Measurements from ENCODE around the gene TMEM87B. TPM values are rescaled to one million over a fixed set of nuclear protein-coding genes. Genes with fewer than 3 reads are reported as not detected.
"Not testable (repeated sequence)": the region's sequence is repeated elsewhere in the genome, so short reads cannot be mapped to it uniquely, and the experiment has no call there.

Gene TMEM87B
- total and polyA plus RNA-seq, 2 experiments from 2014 or later: 32.1 to 42.4 TPM

DNA sequence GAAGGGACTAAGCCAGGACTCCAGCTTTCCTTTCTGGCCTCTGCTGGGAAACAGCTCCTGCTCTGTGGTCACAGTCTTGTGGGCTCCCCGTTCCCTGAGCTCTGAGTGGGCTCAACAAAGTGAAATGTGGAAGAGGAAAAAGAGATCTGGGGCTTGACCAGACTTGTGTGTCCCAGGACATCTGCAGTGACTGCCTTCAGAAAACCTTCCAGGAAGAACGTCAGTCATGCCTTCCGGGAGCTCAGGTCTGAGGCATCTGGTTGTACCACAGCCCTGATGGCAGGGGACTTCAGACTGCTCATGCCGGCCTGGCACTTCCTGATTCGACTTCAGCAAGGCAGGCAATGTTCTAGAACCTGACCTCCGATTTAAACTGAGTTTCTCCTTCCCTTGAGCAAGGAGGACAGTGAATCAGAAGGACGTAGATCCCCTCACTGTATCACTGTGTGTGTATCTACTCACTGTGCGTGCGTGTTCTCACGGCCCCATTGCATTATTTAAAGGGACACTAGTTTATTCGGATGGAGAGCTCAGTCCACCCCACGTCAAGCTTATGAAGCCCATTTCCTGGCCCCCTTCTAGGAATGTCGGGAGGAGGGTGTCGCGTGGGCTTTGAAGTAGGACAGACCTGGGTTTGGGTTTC, 82.6 kb downstream of the TMEM87B start:
- no peak for TF ChIP-seq EZH2phosphoT487 (IDR thresholded peaks at IDR 0.05; ENCODE audit: insufficient read depth, low read depth)
- no peak for TF ChIP-seq EZH2 (IDR thresholded peaks at IDR 0.05; ENCODE audit: insufficient read depth, poor library complexity, severe bottlenecking)
- Histone ChIP-seq H3F3A (ENCODE audit: insufficient read depth) (no peaks in the 10 kb centered on the region), H3K79me2 (ENCODE audit: insufficient read depth) (no peaks in the 10 kb centered on the region), H3K9me3 (ENCODE audit: low read depth) (no peaks in the 10 kb centered on the region), H2AFZ (peak overlapping the region; percentile 95), H3K9ac (peak overlapping the region; percentile 70), H3K4me2 (ENCODE audit: unreplicated experiment) (peak overlapping the region; percentile 89), H3K36me3 (ENCODE audit: low read depth) (no peaks in the 10 kb centered on the region), H3K4me3 (peak overlapping the region; percentile 74), H3K27me3 (replicated peaks; ENCODE audit: insufficient read depth) (no peaks in the 10 kb centered on the region), H3K27ac (no peak overlapping the region), H3K9me2 (ENCODE audit: insufficient read depth) (no peaks in the 10 kb centered on the region), H3K4me1 (ENCODE audit: insufficient read depth) (peaks cover 8% of the 10 kb centered on the region; the same call in 1 of the 2 replicates), H4K20me1 (ENCODE audit: insufficient read depth) (no peaks in the 10 kb centered on the region)
- in situ Hi-C loops (cut with MboI): no loop called here
- WGBS, 2 experiments (ENCODE audit: low coverage in 1 of 2, low lambda C conversion rate in 2 of 2, missing lambda C conversion rate in 2 of 2): 8 to 10% methylated on average over 15 of the region's 15 CpGs
- DNase-seq: peak; percentile 76

DNA sequence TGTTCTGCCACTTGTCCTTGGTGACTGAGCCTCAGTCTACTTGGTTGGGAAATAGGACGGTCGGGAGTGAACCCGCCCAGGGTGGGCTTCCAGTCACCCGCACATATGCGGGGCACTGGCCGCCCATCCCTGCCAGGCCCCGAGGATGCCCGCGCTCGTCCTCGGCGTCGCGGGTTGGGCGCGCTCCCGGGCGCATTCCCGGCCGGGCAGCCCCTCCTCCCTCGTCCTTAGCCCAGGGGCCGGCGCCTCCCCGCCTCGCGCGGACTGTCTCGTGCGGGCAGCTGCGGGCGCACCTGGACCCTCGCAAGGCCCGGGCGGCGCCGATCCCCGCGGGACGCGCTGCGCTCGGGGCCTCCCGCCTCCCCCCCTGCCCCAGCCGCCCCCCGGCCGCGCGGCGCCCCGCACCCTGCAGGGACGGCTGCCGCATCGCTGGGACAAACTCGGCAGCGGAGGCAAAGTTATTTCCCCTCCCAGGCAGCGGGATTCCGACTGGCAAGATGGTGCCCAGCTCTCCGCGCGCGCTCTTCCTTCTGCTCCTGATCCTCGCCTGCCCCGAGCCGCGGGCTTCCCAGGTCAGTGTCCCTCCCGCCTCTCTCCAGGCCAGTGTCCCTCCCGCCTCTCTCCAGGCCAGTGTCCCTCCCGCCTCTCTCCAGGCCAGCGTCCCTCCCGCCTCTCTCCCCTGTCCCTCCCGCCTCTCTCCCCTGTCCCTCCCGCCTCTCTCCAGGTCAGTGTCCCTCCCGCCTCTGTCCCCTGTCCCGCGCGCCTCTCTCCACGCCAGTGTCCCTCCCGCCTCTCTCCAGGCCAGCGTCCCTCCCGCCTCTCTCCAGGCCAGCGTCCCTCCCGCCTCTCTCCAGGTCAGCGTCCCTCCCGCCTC, 83.3 kb downstream of the TMEM87B start, which contains the start of gene FBLN7:
FBLN7 (plus strand) TSS at position 227 of the 874 bp plus-strand sequence; CDS start at position 498, 271 bp downstream.
- Histone ChIP-seq H3K4me1 (ENCODE audit: insufficient read depth) (peaks cover 8% of the 10 kb centered on the region; the same call in 1 of the 2 replicates), H3K4me3 (peak within 1 kb of the TSS; percentile 74), H3K79me2 (ENCODE audit: insufficient read depth) (no peaks in the 10 kb centered on the region), H3K27me3 (replicated peaks; ENCODE audit: insufficient read depth) (no peaks in the 10 kb centered on the region), H3K9me2 (ENCODE audit: insufficient read depth) (no peaks in the 10 kb centered on the region), H4K20me1 (ENCODE audit: insufficient read depth) (no peaks in the 10 kb centered on the region), H3F3A (ENCODE audit: insufficient read depth) (no peaks in the 10 kb centered on the region), H3K9ac (peak within 1 kb of the TSS; percentile 70), H3K27ac (no peak within 1 kb of the TSS), H3K36me3 (ENCODE audit: low read depth) (no peaks in the 10 kb centered on the region), H3K4me2 (ENCODE audit: unreplicated experiment) (peak within 1 kb of the TSS; percentile 89), H3K9me3 (ENCODE audit: low read depth) (no peaks in the 10 kb centered on the region), H2AFZ (peak within 1 kb of the TSS; percentile 95)
- peak; percentile 62 for DNase-seq
- TF ChIP-seq EZH2phosphoT487 (IDR thresholded peaks at IDR 0.05; ENCODE audit: insufficient read depth, low read depth) (no peak), EZH2 (IDR thresholded peaks at IDR 0.05; ENCODE audit: insufficient read depth, poor library complexity, severe bottlenecking) (no peak)
- WGBS, 2 experiments (ENCODE audit: low coverage in 1 of 2, low lambda C conversion rate in 2 of 2, missing lambda C conversion rate in 2 of 2): 1% methylated on average over 32 to 54 of the region's 84 CpGs
- in situ Hi-C loops (cut with MboI): no loop called here

DNA sequence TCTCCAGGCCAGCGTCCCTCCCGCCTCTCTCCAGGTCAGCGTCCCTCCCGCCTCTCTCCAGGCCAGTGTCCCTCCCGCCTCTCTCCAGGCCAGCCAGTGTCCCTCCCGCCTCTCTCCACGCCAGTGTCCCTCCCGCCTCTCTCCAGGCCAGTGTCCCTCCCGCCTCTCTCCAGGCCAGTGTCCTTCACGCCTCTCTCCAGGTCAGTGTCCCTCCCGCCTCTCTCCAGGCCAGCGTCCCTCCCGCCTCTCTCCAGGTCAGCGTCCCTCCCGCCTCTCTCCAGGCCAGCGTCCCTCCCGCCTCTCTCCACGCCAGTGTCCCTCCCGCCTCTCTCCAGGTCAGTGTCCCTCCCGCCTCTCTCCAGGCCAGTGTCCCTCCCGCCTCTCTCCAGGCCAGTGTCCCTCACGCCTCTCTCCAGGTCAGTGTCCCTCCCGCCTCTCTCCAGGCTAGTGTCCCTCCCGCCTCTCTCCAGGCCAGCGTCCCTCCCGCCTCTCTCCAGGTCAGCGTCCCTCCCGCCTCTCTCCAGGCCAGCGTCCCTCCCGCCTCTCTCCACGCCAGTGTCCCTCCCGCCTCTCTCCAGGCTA, 84.1 kb downstream of the TMEM87B start:
- H3K79me2 ChIP-seq (ENCODE audit: insufficient read depth); H3K9me2 ChIP-seq (ENCODE audit: insufficient read depth); H3F3A ChIP-seq (ENCODE audit: insufficient read depth); H3K9ac ChIP-seq; H3K27ac ChIP-seq; H3K4me1 ChIP-seq (ENCODE audit: insufficient read depth); H3K27me3 ChIP-seq (replicated peaks; ENCODE audit: insufficient read depth); H3K9me3 ChIP-seq (ENCODE audit: low read depth); in situ Hi-C loops (cut with MboI); H4K20me1 ChIP-seq (ENCODE audit: insufficient read depth); DNase-seq; H3K36me3 ChIP-seq (ENCODE audit: low read depth): not testable (repeated sequence)
- Histone ChIP-seq H3K4me2 (ENCODE audit: unreplicated experiment) (peak overlapping the region; percentile 41), H2AFZ (peak overlapping the region; percentile 59), H3K4me3 (peak overlapping the region; percentile 74; the same call in 1 of the 2 replicates)
- 2% methylated on average over 28 of the region's 32 CpGs; no CpG with 5 or more reads in 1 of the 2 experiments for WGBS, 2 experiments (ENCODE audit: low coverage in 1 of 2, low lambda C conversion rate in 2 of 2, missing lambda C conversion rate in 2 of 2)

DNA sequence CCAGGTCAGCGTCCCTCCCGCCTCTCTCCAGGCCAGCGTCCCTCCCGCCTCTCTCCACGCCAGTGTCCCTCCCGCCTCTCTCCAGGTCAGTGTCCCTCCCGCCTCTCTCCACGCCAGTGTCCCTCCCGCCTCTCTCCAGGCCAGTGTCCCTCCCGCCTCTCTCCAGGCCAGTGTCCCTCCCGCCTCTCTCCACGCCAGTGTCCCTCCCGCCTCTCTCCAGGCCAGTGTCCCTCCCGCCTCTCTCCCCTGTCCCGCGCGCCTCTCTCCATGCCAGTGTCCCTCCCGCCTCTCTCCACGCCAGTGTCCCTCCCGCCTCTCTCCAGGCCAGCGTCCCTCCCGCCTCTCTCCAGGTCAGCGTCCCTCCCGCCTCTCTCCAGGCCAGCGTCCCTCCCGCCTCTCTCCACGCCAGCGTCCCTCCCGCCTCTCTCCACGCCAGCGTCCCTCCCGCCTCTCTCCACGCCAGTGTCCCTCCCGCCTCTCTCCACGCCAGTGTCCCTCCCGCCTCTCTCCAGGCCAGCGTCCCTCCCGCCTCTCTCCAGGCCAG, 84.7 kb downstream of the TMEM87B start:
- H3K27me3 ChIP-seq (replicated peaks; ENCODE audit: insufficient read depth); H4K20me1 ChIP-seq (ENCODE audit: insufficient read depth); H2AFZ ChIP-seq; H3K4me3 ChIP-seq; H3K9me3 ChIP-seq (ENCODE audit: low read depth); H3K27ac ChIP-seq; H3K9ac ChIP-seq; H3K36me3 ChIP-seq (ENCODE audit: low read depth); H3K79me2 ChIP-seq (ENCODE audit: insufficient read depth); in situ Hi-C loops (cut with MboI); H3K9me2 ChIP-seq (ENCODE audit: insufficient read depth); H3K4me2 ChIP-seq (ENCODE audit: unreplicated experiment); DNase-seq; H3F3A ChIP-seq (ENCODE audit: insufficient read depth): not testable (repeated sequence)
- WGBS, 2 experiments (ENCODE audit: low coverage in 1 of 2, low lambda C conversion rate in 2 of 2, missing lambda C conversion rate in 2 of 2): 4% methylated on average over 38 of the region's 38 CpGs; no CpG with 5 or more reads in 1 of the 2 experiments
- peaks cover 11% of the 10 kb centered on the region; the same call in 1 of the 2 replicates for H3K4me1 ChIP-seq (ENCODE audit: insufficient read depth)

Measured in GM23248 (cell line).